ENCODE results near the gene UBE3C.

GRCh38 chr7:157205438-157205837 lies 66.7 kb downstream of the UBE3C start:
- TF ChIP-seq SP1 (IDR thresholded peaks at IDR 0.05) = no peak
- no peak for TF ChIP-seq ZNF384 (IDR thresholded peaks at IDR 0.05)
- TF ChIP-seq ARNT (IDR thresholded peaks at IDR 0.05) = no peak
- no peak for TF ChIP-seq HDGF (IDR thresholded peaks at IDR 0.05; ENCODE audit: borderline replicate concordance)
- no peak for TF ChIP-seq BHLHE40 (IDR thresholded peaks at IDR 0.05; ENCODE audit: borderline replicate concordance)
- TF ChIP-seq LEF1 (IDR thresholded peaks at IDR 0.05; ENCODE audit: borderline replicate concordance) = no peak
- TF ChIP-seq PKNOX1 (IDR thresholded peaks at IDR 0.05) = no peak
- no peak for TF ChIP-seq L3MBTL2 (conservative IDR thresholded peaks at IDR 0.05)
- no peak for TF ChIP-seq FOXA1 (IDR thresholded peaks at IDR 0.05)
- TF ChIP-seq ELF4 (IDR thresholded peaks at IDR 0.05) = no peak

Measured in HEK293T (cell line).